WTC11 (cell line): Measurements from ENCODE around the gene ABCC11.

Source experiments
- CTCF ChIP-seq: fragments of 200-600 bp; IDR thresholded peaks from 2 replicates; pipeline ENCODE4 v1.8.0; 2022; ENCODE audit warnings: antibody characterized with exemption
- MXD4 ChIP-seq: fragments of 250-450 bp; sonication (Bioruptor Pico); IDR thresholded peaks from 2 replicates; pipeline ENCODE4 v1.8.0; 2021; ENCODE audit warnings: mild to moderate bottlenecking, moderate library complexity, borderline replicate concordance
- RELA ChIP-seq: sonication (generic); formaldehyde crosslinking; IDR thresholded peaks from 2 replicates; pipeline ENCODE4 v1.8.1; 2022; ENCODE audit warnings: missing genetic modification reagents, mild to moderate bottlenecking, borderline replicate concordance
- TF ChIP-seq, protein P1 (sequence below): fragments of 250-450 bp; sonication (Bioruptor Pico); IDR thresholded peaks from 2 replicates; pipeline ENCODE4 v2.1.2; 2022; ENCODE audit warnings: mild to moderate bottlenecking, moderate library complexity

- TF ChIP-seq, protein P1, sequence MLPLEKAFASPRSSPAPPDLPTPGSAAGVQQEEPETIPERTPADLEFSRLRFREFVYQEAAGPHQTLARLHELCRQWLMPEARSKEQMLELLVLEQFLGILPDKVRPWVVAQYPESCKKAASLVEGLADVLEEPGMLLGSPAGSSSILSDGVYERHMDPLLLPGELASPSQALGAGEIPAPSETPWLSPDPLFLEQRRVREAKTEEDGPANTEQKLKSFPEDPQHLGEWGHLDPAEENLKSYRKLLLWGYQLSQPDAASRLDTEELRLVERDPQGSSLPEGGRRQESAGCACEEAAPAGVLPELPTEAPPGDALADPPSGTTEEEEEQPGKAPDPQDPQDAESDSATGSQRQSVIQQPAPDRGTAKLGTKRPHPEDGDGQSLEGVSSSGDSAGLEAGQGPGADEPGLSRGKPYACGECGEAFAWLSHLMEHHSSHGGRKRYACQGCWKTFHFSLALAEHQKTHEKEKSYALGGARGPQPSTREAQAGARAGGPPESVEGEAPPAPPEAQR (CRISPR knock-in tag): no peak
- no peak for TF ChIP-seq MXD4 (CRISPR knock-in tag)
- TF ChIP-seq CTCF: no peak
- no peak for TF ChIP-seq RELA (CRISPR knock-in tag)
Measured at GRCh38 chr16:48129926-48130325, 117.4 kb downstream of the ABCC11 start.
